Pulmonary artery endothelial cell (primary cell): Measurements from ENCODE around the gene NDUFS2. TPM values are rescaled to one million over a fixed set of nuclear protein-coding genes. Genes with fewer than 3 reads are reported as not detected.

Experiments used
- DNase-seq: peaks from one replicate; pipeline ENCODE4 v3.0.0-alpha.2; 2011; ENCODE audit warnings: low read depth, low spot score
- total RNA-seq: library from RNA; depleted of rRNA; stranded (reverse); fragments of >200 nt; gene quantifications from 2 replicates; pipeline ENCODE4 v1.2.3, GENCODE V29; 2014

The NDUFS2 gene
- 200 and 232 TPM in 2 replicates for total RNA-seq

DNA sequence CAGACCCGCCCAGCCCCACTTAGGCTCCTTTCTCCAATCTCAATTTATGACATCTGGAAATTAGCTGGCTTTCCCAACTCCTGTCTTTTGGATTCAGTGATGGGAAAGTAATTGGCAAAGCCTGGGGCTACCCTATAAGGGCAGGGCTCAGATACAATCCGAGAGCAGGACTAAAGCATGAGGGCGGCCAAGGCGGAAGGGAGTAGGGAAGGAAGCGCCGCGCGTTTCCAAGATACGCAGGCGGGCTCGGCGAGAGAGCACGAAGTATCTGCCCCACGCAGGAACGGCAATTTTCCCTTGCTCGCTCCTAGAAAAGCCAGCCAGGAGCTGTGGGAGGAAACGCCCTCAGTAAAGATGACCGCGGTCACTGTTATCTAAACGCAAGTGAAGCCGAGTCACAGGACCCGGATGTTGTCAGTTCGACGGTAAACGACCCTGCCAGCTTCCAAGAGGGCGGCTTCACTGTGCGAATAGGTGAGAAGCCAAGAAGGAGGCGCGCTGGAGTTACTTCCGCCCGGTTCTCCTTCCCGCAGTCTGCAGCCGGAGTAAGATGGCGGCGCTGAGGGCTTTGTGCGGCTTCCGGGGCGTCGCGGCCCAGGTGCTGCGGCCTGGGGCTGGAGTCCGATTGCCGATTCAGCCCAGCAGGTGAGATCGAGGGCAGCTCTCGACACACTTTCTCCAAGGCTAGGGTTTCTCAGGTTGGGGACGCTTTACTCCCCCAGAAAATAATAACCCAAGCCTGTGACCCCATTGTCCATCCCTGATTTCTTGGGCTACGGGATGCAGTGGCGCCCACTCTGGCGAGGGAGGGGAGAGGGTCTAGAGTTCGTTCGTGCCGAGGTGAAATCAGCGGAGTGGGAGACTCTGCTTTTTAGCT is at the start of gene NDUFS2:
Gene NDUFS2, plus strand, starts transcription at position 532 of the 877 bp plus-strand sequence. Its CDS starts 19 bp downstream, at position 551.
- peak; percentile 97 for DNase-seq

DNA sequence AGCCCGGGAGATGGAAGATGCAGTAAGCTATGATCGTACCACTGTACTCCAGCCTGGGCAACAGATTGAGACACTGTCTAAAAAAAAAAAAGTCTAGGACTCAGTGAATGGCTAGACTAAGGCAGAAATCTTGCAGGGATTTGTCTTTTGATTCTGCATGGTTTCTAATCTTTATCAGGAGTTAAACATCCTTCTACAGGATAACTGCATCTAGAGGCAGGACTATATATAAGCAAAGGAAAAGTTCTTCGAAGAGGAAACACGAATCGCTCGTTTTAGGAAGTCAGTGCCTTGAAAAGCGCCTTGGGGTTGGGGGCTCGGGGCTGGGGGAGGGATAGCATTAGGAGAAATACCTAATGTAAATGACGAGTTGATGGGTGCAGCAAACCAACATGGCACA is 49.0 kb upstream of the NDUFS2 start:
- no peak for DNase-seq

DNA sequence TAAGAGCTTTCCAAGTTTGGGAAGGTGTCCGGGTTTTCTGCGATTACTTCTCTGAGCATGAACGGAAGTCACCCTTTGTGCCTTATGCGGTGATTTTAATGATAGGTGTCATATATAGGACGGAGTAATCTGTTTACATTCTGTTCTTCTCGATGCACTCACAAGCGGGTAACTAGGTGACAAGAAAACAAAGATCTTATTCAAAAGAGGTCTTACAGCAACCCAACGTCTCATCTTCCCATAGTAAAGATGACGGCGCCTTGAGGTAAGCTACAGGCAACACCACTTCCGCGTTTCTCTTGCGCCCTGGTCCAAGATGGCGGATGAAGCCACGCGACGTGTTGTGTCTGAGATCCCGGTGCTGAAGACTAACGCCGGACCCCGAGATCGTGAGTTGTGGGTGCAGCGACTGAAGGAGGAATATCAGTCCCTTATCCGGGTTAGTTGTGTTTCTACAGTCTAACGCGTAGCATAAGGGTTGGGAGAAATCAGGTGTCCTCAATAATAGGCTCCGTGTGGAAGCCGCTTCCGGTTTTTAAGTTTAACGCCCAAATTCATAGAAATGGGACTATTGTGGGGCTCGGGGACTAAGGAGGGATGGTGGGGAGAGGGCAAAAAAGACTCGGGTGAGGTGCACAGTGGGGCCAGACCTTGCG is 48.4 kb upstream of the NDUFS2 start, which contains the start of gene UFC1:
Gene UFC1, plus strand, starts transcription at position 297 of the 656 bp plus-strand sequence. Its CDS starts 20 bp downstream, at position 317.
- DNase-seq = peak; percentile 78

DNA sequence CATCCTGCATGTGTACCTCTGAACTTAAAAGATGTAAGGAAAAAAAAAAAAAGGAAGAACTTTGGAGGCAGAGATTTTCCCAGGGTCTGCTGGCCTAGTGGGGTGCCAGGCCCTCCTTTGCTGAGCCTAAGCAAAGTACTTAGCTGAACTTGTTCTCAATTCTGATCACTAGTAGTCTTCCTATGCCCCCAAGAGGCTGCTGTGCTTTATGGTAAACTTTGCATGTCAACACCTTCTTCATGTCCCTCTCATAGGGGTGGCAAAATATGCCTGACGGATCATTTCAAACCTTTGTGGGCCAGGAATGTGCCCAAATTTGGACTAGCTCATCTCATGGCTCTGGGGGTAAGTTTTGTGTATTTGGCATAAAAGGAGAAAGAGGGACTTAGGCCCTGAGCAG is 44.3 kb upstream of the NDUFS2 start:
- no peak for DNase-seq

DNA sequence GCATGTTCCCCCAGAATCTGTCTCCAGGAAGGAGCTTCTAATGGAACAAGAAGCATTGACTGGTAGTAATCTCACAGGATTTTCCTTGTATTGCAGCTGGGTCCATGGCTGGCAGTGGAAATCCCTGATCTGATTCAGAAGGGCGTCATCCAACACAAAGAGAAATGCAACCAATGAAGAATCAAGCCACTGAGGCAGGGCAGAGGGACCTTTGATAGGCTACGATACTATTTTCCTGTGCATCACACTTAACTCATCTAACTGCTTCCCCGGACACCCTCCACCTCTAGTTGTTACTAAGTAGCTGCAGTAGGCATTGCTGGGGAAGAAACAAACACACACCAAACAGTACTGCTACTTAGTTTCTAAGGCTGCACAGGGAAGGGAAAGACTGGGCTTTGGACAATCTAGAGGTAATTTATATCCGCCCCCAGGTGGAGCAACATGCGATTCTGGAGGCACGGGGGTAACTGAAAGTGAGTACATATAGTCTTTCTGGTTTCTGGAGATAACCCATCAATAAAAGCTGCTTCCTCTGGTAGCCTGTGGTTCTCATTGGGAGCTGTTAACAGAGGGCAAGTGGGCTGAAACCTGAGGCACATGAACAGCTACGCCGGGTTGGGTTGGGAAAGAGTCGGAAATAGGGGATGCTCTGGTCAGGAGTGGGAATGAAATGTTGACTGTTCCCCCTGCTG is 43.7 kb upstream of the NDUFS2 start:
- no peak for DNase-seq

DNA sequence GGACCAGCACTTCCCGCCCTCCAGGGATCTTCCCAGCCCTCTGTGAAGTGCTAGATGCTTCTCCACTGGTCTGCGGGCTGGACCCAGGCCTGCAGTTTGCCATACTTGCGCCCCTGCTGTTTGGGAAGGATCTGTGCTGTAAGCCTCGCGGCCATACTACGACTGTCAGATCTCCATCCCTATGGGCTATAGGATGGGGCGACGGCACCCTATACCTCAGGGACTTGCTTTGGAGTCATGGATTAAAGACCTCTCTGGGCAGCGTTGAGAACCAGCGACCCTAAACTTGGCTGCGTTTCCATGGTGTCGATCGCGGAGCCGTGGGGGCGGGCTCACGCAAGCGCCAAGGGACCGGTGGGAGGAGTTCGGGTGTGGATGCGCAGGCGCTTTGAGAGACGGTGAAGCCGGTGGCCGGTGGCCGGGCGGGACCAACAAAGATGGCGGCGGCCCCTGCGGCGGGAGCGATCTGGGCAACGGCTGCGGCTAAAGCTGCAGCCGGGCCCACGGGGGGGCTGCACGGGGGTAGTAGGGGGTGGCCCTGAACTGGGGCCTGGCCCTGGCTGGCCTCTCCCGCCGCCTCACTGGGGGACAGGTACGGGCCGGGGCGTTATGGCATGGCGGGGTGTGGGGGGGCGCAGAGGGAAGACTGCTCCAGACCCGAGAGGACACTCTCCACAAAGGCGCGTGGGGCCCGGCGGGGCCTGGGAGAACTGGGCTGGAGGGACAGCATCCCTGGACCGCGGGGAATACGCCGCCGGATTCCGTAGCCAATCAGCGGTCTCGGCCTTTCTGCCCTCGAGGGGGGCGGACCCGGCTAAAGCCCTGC is 42.9 kb upstream of the NDUFS2 start, which contains the start of gene USP21:
Gene USP21, plus strand, starts transcription at position 414 of the 826 bp plus-strand sequence. CDS start 1,141 bp downstream, outside the sequence.
- DNase-seq = peak; percentile 71

DNA sequence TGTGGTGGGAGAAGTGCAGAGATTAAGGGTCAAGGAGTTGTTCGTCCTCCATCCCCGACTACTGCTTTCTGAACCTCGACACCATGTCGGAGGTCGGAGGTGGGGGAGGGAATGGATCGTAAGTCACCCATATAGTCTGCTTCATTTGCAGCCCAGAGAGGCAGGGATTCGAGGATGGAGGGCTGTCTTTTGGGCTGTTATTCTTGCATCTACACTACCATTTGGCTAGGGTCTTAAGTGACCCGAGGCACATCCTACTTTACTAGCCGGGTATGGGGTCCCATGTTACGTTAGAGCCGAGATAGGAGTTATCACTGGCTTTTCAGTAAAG is 42.3 kb upstream of the NDUFS2 start:
- no peak for DNase-seq

DNA sequence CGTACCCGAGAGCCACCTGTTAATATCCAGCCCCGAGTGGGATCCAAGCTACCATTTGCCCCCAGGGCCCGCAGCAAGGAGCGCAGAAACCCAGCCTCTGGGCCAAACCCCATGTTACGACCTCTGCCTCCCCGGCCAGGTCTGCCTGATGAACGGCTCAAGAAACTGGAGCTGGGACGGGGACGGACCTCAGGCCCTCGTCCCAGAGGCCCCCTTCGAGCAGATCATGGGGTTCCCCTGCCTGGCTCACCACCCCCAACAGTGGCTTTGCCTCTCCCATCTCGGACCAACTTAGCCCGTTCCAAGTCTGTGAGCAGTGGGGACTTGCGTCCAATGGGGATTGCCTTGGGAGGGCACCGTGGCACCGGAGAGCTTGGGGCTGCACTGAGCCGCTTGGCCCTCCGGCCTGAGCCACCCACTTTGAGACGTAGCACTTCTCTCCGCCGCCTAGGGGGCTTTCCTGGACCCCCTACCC is 41.5 kb upstream of the NDUFS2 start:
- DNase-seq = no peak

DNA sequence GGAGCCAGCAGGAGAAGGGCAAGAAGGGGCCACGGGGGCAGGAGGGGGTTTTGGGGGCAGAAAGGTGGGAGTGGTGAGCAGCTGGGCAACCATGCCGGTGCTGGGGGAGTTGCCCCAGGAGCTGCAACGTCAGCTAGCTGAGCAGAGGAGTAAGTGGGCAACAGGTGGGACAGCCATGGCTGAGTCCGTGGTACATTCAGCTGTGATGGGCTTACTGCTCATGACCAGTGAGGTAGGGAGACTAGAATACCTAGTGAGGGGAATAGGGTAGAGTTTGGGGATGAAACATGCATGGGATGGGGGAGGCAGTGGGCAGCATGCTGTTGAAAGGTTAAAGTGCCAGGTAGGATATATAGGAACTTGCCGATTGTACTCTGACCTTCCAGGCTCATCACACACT is 40.5 kb upstream of the NDUFS2 start:
- DNase-seq = no peak

DNA sequence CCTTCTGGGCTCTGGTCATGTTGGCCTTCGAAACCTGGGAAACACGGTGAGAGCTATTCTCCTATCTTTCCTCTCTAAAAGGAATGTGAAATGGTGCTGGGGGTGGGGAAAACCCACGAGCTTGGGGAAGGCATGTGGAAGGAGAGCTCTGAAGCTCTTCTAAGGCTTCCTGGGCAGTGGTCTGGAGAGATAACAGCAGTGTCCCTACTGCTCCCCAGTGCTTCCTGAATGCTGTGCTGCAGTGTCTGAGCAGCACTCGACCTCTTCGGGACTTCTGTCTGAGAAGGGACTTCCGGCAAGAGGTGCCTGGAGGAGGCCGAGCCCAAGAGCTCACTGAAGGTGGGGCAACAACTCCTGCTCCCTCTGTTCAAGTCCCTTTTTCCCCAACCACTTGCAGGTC is 40.1 kb upstream of the NDUFS2 start:
- no peak for DNase-seq

DNA sequence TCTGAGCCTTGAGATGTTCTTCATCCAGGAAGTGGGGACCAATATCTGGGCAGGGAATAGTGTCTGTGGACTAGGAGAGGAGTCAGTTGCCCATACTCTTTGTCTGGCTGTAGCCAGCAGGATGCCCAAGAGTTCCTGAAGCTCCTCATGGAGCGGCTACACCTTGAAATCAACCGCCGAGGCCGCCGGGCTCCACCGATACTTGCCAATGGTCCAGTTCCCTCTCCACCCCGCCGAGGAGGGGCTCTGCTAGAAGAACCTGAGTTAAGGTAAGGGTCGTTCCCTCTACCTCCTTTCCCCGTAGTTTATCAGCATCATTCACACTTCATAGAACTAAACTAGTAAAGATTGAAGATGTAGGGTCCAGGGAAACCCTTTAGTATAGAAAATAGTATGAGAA is 39.4 kb upstream of the NDUFS2 start:
- no peak for DNase-seq

DNA sequence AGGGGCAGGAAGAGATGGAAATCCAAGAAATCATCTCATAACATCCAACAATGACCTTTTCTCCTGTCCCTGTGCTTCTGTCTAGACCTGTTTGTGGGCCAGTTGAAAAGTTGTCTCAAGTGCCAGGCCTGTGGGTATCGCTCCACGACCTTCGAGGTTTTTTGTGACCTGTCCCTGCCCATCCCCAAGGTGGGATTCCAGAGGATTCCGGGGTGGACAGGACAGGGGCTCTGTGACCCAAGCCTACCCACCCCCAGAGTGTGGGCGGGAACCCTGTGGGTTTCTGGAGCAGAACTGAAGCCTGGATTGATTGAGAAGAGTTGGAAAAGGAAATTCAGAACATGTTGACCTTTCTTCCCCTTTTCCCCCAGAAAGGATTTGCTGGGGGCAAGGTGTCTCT is 38.4 kb upstream of the NDUFS2 start:
- no peak for DNase-seq

DNA sequence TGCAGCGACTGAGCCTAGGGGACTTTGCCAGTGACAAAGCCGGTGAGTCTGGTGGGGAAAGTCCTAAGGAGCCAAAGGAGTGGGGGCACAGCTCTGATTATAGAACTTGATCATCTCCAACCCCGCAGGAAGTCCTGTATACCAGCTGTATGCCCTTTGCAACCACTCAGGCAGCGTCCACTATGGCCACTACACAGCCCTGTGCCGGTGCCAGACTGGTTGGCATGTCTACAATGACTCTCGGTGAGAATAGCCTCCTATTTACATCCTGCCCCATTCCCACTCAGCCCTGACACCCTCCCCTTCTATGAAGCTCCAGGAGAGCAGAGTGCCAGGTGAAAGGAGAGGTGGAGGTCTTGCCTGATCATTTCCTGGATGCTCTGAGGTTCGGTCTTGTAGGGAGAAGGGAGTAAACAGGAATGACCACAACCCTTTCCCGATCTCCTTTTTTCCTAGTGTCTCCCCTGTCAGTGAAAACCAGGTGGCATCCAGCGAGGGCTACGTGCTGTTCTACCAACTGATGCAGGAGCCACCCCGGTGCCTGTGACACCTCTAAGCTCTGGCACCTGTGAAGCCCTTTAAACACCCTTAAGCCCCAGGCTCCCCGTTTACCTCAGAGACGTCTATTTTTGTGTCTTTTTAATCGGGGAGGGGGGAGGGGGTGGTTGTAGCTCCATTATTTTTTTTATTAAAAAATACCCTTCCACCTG is 37.1 kb upstream of the NDUFS2 start:
- no peak for DNase-seq

DNA sequence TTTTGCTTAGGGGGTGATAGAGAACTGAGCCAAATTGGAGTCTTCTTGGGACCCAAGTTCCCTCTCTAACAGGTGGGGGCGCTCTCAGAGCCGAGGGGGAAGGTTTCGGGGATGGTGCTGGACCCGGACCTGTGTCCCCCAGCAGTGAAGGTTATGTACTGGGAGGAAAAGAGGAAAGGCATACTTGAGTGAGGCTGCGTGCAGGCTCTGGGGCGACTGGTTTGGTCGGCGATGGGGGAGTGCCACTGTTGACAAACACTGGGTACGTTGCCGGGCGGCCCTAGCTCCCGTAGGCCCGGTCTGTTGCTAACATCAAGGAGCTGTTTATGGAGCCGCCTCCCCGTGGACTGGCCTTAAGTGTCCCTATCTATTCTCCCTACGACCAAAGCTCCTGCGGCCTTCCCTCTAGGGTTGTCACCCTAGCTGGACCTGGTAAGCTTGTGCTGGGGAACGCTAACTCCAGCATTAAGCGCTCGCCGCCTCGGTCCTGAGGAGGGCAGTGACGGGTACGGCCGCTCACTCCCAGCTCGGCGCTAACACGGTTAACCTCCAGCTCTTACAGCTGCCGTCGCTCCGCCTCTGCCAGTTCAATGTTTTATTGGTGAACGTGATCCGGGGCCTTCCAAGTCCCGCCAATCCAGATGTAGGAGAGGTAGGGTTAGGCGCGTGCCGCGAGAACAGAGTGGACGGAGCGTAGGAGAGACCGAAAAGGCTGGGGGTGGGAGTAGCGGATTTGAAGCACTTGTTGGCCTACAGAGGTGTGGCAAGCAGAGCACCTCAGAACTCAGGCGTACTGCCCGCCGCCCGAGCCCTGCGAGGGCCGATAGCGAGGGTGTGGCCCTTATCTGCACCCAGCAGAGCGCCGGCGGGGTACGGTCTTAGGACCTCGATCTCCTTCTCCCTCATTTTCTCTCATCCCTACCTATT is 36.2 kb upstream of the NDUFS2 start, which contains the start of gene PPOX:
Gene PPOX, plus strand, starts transcription at position 685 of the 927 bp plus-strand sequence. CDS start 422 bp downstream, outside the sequence.
- peak; percentile 96 for DNase-seq

DNA sequence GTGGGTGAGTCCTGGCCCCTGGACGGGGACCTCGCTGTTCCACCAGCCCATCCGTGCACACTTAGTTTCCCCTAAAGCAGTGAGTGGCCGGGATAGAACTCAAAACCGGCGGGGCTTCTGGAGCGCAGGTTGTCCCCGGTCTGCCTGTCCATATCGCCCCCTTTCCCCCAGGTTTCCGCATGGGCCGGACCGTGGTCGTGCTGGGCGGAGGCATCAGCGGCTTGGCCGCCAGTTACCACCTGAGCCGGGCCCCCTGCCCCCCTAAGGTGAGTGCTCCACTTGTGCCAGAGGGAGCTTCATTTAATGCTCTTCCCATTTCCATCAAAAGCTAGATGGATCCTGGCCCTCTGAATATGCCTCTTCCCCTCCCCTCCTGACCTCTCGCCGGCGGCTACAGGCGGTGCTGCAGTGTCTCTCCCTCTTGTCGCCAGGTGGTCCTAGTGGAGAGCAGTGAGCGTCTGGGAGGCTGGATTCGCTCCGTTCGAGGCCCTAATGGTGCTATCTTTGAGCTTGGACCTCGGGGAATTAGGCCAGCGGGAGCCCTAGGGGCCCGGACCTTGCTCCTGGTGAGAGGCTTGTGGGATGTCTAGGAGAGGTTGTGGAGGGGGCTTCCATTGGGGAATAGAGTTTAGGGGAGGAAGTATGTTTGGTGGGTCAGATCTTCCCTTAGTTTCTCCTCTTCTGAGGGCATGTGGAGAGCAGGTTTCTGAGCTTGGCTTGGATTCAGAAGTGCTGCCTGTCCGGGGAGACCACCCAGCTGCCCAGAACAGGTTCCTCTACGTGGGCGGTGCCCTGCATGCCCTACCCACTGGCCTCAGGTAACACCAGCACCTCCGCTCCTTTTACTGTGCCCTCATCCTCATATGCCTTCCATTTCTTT is 35.3 kb upstream of the NDUFS2 start:
- no peak for DNase-seq

DNA sequence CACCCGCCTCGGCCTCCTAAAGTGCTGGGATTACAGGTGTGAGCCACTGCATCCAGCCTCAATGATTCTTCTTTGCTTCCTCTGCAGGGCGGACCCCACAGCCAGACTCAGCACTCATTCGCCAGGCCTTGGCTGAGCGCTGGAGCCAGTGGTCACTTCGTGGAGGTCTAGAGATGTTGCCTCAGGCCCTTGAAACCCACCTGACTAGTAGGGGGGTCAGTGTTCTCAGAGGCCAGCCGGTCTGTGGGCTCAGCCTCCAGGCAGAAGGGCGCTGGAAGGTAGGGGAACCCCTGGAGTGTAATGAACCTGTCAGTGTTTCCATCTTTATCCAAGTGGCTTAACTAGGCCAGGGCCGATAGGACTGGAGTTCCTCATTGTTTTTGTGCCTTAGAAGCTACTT is 33.3 kb upstream of the NDUFS2 start:
- no peak for DNase-seq

DNA sequence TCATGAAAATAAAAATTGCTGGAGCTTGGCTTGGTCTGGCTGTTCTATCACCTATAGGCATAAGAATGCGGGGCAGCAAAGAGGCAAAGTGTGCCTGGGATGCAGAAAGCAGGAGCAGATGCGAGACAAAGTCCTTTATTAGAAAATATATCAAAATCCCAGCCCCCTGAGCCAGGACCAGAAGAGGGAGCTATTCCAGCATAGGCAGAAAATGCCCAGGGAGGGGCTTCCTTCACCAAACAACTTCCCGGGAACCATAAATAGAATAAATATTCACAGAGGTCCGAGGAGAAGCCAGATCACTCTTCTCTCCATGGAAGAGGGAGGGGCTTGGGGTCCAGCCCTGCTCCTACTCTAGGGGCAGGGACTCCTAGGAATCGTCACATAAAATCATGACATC is 31.0 kb upstream of the NDUFS2 start:
- DNase-seq = no peak

DNA sequence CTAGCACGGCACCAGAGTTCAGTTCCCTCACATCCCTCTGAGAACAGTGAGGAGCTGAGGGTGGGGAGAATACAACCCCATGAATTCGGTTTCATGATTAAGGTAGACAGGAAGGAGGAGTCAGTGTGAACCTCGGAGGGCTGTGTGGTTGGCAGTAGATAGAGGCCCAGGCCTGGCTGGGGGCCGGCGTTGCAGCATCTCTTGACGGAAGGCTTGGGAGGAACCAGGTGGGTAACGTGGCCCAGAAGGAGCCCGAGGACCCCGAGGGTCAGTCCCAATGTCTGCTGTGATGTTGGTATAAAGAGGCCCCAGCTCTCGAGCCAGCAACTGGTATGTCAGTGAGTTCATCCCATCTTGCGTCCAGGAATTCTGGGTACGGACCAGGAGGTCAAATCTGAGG is 30.5 kb upstream of the NDUFS2 start:
- no peak for DNase-seq
